CD4-positive, alpha-beta T cell treated with Interleukin-15 for 4 hours (primary cell): Measurements from ENCODE around the gene CNTN5.

ENCODE experiments used
- DNase-seq: peaks from one replicate; pipeline ENCODE4 v3.0.0-alpha.2; 2020; ENCODE audit warnings: low spot score

Gene CNTN5

DNA sequence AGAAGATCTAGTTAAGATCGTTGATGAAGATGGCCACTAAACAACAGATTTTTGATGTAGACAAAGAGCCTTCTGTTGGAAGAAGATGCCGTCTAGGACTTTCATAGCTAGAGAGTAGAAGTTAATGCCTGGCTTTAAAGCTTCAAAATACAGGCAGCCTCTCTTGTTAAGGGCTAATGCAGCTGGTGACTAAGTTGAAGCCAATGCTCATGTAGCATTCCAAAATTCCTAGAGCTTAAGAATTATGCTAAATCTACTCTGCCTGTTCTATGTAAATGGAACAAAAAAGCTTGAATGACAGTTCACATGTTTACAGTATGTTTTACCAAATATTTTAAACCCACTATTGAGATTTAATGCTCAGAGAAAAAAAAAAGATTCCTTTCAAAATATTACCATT is 492.6 kb downstream of the CNTN5 start:
- no peak for DNase-seq

GRCh38 chr11:99519095-99519494 is 498.3 kb downstream of the CNTN5 start:
- DNase-seq: no peak

DNA sequence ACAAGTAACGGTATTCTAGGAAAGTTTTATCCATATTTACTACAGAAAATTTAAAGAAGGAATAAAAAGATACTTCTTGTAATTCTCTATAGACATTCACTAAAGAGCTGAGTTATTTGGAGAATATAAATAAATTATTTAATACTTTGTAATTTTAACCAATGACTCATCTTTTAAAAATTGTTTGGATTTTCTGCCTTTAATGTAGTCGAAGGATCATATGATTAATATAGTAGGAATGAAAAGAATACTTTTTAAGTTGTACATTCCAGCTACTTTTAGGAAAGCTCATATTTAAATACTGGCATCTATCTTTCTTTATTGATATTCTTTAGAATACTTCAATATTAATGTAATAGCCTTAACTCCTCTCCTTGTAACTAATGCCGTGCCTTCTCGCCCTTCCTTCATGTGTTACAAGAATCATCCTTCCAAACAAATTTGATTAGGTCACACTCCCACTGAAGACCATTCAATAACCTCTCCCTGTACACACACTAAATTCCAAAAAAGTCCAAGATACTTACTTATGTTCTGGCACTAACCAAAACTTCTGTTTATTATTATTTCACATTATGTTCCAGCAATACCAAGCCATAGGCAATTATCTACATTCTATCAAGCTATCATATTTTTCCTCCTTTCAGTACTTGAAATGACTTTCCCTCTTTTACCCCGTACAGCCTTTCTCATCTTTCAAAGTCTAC is 501.9 kb downstream of the CNTN5 start:
- no peak for DNase-seq

GRCh38 chr11:99531468-99531867 is 510.7 kb downstream of the CNTN5 start:
- DNase-seq: no peak

GRCh38 chr11:99534812-99535211 is 514.1 kb downstream of the CNTN5 start:
- DNase-seq: no peak

DNA sequence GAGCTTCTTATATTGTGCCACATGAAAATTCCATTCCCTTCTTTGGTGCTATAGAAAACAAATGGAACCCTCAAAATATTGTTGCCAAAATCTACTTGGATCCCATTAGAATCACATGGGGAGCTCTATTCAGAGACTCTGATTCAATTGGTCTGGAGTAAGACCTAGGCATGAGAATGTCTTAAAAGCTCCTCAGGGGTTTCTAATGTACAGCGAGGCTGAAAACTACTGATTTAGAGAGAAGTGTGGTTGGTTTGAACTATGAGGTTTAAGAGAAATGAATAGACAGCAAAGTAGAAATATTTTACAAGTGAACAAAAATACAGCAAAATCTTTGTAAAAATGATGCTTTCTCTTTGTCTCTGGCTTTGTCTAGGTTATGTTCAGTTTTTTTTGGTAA is 514.7 kb downstream of the CNTN5 start:
- DNase-seq: no peak

DNA sequence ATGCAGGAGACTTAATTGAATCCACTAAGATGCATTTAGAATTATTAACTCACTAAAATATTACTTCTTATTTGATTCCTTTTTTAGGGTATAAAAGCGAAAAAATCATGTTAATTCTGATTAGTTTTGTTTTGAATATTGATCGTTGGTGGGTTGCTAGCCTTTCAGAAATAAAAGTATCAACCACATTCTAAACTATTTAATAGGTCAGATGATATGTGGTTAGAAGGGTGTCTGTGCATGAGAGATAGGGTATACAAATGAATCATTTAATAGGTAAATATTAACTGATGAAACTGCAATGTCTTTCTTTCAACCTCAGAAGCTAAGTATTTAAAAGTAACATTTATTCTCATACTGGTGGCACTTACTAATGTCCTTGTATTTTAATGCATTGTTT is 515.1 kb downstream of the CNTN5 start:
- no peak for DNase-seq

GRCh38 chr11:99537681-99538080 is 516.9 kb downstream of the CNTN5 start:
- no peak for DNase-seq

DNA sequence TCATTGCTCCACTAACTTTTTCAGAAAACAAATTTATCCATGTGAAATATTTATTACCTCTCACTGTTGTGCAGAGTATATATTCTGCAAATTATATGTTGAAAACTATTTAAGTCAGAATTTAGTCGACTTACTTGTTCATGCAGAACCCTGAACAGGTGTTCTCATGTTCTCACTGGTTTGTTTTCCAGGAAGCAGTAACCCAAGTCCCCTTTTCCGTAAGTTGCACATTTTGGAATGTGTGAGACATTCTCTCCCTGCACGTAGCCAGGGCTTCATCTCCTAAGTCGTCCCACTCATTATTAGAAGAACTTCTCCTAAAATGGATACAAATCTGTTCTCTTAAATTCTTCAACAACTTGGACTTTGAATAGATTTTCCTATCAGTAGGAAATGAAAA is 524.9 kb downstream of the CNTN5 start:
- DNase-seq: no peak

DNA sequence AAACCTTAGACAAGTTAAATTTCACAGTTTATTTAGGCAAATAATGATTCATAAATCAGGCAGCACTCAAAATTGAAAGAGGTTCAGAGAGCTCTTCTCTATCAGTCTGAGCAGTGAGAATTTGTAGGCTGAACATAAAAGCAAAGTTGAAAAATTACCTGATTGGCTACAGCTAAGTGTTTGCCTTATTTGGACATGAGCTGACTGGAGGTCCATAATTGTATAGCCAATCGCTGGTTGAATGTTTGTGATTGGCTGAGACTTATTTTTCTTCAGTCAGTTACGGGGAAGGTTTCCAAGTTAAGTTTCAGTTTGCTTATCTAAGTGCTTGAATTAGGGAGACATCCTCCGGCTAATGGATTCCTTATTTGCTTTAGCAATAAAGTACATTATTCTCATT is 527.5 kb downstream of the CNTN5 start:
- DNase-seq: no peak

DNA sequence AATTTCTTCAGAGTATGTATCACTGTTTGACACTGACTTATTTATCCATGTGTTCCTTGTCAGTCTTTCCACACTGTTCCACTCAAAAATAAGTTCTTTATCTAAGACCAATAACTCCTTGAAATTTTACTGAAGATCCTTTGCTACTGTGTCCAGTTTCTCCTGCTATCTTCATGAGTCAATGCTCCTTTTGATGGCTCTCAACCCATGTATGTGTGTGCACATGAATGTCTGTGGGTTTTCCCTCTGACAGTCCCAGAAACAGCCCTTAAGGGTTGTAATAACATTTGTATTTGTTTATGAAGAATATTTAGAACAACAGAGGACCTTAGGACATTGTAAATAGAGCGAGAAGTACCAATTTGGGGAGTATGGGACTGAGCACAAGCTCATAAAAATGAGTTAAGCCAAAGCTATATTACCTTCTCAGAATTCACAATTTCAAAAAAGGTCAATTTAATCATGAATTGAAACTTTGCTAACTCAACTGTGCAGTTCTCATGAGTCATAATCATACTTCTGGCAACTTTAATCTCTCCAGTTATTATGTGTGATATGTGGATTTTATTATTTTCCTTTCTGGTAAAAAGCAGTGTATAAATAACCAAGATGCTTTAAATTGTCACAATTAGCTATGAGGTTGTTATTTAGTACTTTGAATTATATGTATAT is 533.6 kb downstream of the CNTN5 start:
- no peak for DNase-seq

DNA sequence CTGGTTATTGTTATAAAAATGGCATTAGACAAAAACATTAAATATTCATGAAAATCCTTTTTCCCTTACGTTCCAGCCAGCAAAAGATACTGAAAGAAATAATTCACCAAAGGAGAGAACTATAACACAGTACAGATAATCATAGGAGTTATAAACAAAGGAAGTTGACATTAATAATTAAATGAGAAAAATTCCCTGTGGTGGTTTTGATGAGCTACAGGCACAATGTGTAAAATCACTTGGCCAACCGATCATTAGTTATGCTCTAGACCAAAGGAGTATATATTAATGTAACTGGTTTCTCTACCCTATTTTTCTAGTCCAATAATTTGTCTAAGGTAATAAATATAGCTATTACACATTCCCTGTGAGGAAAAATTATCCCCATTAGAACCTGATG is 534.7 kb downstream of the CNTN5 start:
- no peak for DNase-seq

DNA sequence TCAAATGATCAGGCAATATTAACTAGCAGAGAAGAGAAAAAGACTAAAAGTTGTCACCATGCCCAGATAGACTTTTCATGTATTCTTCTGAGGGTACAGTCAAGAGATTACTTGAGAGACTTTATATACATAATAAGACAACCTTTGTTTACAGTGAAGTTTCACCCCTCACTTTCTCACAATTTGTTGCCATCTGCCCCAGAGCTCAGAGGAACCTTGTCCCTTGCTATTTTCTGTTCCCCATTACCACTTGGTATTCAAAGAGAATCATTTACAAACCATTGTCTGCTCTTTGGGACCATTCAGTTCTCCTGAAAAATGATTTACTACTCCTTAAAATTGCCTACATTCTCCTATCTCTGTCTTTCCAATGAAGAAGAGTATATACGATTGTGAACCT is 544.6 kb downstream of the CNTN5 start:
- no peak for DNase-seq

DNA sequence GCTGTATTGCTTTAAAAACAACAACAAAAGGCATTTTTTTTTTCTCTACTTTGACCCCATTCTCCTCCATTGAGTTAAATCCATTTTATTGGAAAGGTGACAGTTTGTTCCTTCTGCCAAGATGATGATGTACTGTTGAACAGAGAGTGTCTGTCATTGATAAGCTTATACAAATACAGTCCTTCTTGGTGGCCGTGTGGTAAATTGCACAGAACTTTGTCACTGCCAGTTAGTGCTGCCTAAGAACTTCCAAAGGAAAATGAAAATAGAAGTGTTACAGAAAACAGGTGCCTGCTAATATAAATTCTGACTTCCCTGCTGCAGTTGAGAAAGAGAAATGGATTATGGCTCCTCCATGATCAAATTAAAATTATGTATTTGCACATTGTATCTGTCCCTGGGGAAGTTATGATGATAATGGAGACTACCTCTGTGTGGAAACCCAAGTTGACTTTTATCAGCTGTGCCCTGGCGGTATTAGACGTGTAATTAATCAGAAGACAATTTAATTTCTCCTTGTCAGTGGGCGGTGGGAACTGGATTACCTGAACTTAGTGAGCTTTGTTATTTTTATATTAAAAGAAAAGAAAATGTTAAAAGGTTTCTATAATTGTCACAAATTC is 546.7 kb downstream of the CNTN5 start:
- no peak for DNase-seq

- no peak for DNase-seq
These were observed 548.1 kb downstream of the CNTN5 start for GRCh38 chr11:99568808-99569207.

- DNase-seq: no peak
These were observed 550.3 kb downstream of the CNTN5 start for GRCh38 chr11:99571094-99571493.

GRCh38 chr11:99584830-99585229 is 564.1 kb downstream of the CNTN5 start:
- no peak for DNase-seq

DNA sequence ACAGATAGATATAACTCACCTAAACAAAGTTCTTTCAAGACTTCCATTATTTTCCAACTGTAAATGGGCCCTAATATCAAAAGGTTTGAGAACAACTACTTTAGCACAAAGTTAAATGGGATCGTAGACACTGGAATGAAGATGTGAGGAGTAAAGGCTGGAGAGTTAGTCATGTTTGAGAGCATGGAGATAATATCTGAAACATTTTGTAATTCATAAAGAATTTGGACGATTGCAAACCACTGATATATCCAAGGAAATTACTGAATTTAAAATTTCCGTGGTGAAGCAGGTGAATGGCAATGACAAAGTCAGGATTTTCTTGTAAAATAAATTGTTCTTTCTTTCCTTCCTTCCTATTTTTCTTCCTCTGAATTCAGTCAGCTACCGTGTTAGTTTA is 564.9 kb downstream of the CNTN5 start:
- DNase-seq: no peak

- no peak for DNase-seq
These were observed 569.0 kb downstream of the CNTN5 start for GRCh38 chr11:99589771-99590170.

GRCh38 chr11:99592266-99592665 is 571.5 kb downstream of the CNTN5 start:
- no peak for DNase-seq

DNA sequence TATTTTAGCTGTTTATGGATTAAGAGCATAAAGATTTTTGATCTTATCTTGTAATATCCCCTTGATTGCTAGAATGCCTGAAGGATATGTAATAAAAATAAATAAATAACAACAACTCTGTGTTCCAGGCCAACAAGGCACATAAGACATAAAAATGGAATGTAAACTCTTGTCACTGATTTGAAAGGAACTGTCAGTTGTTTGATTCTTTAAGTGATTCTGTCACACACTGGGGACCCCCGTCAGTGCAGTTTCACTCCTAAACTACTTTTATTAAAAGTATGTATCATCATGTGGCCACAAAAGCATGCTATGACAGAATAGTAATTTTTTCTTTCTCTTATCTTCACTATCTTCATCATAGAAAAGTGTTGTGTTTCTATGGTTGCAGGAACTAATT is 572.4 kb downstream of the CNTN5 start:
- DNase-seq: no peak

GRCh38 chr11:99601179-99601578 is 580.4 kb downstream of the CNTN5 start:
- no peak for DNase-seq

GRCh38 chr11:99614352-99614751 is 593.6 kb downstream of the CNTN5 start:
- no peak for DNase-seq

- DNase-seq: no peak
These were observed 609.9 kb downstream of the CNTN5 start for GRCh38 chr11:99630629-99631028.
